ENCODE measurements around the gene SLC44A1.

SLC44A1 gene

DNA sequence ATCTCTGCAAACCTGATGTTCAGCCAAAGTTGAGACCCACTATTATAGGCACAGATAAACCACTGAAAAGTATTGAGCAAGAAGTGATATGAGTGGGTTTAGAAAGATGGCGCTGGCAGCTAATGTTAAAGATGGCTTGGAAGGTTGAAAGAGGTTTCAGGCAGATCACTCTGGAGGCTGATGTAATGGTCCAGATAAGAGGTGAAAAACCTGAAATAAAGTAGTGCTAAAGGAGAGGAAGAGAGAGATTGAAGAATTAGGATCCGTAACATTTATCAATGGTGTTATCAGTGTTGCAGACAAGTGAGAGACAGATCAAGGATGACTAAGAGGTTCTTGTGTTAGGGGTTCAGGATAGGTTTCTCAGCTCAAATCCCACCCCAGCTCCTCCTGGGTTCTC, 58.3 kb downstream of the SLC44A1 start:
- Histone ChIP-seq H3K27me3 (ENCODE audit: insufficient read depth, low read length) (no peaks in the 10 kb centered on the region), H3K36me3 (ENCODE audit: insufficient read depth, low read length) (peaks cover 8% of the 10 kb centered on the region), H3K4me1 (ENCODE audit: insufficient read depth, low read length) (no peaks in the 10 kb centered on the region), H3K9me3 (ENCODE audit: low read length) (no peaks in the 10 kb centered on the region), H2AFZ (ENCODE audit: low read depth, low read length) (no peak overlapping the region), H3K4me3 (ENCODE audit: low read length) (no peak overlapping the region)

DNA sequence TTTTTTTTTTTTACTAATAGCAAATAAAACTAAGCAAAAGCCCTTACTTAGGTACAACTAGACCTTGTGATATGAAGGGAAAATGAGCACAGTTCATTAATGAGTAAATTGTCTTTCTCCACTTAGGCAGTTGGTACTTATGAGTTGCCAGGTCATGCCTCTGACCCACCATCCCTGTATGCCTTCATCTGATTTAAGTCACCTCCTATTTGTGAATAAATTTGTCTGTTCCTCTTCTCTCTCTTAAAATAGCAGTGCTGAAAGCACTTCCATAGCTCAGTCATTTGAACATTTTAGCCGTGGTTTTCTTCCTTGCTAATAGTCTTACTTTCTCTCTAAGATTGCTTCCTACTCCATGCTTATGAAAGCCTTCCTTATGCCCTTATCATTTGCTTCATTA, 61.4 kb downstream of the SLC44A1 start:
- H3K4me3 ChIP-seq (ENCODE audit: low read length) = no peak overlapping the region
- no peak overlapping the region for H2AFZ ChIP-seq (ENCODE audit: low read depth, low read length)
- peaks cover 10% of the 10 kb centered on the region for H3K4me1 ChIP-seq (ENCODE audit: insufficient read depth, low read length)
- no peaks in the 10 kb centered on the region for H3K9me3 ChIP-seq (ENCODE audit: low read length)
- H3K27me3 ChIP-seq (ENCODE audit: insufficient read depth, low read length) = no peaks in the 10 kb centered on the region
- H3K36me3 ChIP-seq (ENCODE audit: insufficient read depth, low read length) = no peaks in the 10 kb centered on the region

DNA sequence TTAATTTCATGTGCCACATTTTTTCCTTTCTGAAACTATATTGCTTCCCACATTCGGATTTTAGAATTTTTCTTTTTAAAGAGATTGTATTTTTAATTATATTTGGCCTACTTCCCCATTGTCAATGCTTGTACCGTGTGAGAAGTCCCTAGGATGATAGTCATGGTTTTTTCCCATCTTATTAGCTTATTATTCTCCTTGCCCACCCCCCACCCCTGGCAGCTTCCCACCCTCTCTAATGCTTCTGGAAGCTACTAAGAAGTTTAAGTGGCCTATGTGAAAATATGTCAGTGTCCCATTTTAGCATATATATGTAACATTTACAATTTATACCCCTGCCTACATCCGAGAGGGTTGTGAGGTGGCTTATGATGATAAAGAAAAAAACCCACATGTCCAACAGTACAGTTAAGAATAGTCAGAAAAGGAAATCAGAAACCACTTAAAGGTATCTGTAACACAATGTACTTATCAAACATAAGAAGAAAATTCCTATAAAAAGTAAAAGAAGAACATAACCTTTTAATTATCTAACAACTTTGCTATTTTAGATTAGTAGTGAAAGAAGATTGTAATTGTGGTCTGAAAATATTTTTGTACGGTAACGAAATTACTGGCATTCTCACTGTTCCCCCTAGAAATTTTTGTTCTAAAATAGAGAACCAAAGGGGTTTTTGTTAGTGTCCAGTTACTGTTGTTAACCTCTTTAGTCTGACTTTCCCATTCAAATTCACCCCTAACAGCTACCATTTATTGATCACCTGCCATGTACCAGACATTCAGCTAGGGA, 62.1 kb downstream of the SLC44A1 start:
- Histone ChIP-seq H2AFZ (ENCODE audit: low read depth, low read length) (no peak overlapping the region), H3K36me3 (ENCODE audit: insufficient read depth, low read length) (no peaks in the 10 kb centered on the region), H3K9me3 (ENCODE audit: low read length) (no peaks in the 10 kb centered on the region), H3K4me3 (ENCODE audit: low read length) (no peak overlapping the region), H3K27me3 (ENCODE audit: insufficient read depth, low read length) (no peaks in the 10 kb centered on the region), H3K4me1 (ENCODE audit: insufficient read depth, low read length) (peaks cover 10% of the 10 kb centered on the region)

DNA sequence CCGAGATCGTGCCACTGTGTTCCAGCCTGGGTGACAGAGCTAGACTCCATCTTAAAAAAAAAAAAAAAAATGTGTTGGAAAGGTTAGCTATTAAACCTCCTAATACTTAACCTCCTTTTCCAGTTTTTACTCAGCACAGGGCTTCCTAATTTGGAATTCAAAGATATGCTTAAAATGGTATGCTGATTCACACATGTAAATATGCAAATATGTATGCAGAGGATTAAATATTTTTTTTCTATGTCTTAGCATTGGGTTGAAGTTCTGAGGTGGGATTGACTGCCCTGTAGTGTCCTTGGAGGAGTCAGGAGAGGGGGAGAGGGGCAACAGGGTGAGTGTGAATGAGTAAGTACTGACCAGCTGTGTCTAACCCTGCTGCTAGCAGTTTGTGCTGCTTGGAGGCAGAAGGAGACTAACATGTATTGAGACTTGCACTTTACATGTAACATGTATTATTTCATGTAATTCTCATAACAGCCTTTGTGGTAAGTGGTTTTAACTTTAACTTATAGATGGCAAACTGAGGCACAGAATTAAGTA, 63.2 kb downstream of the SLC44A1 start:
- H3K9me3 ChIP-seq (ENCODE audit: low read length) = no peaks in the 10 kb centered on the region
- no peaks in the 10 kb centered on the region for H3K36me3 ChIP-seq (ENCODE audit: insufficient read depth, low read length)
- no peak overlapping the region for H2AFZ ChIP-seq (ENCODE audit: low read depth, low read length)
- no peaks in the 10 kb centered on the region for H3K27me3 ChIP-seq (ENCODE audit: insufficient read depth, low read length)
- no peak overlapping the region for H3K4me3 ChIP-seq (ENCODE audit: low read length)
- H3K4me1 ChIP-seq (ENCODE audit: insufficient read depth, low read length) = peaks cover 10% of the 10 kb centered on the region

DNA sequence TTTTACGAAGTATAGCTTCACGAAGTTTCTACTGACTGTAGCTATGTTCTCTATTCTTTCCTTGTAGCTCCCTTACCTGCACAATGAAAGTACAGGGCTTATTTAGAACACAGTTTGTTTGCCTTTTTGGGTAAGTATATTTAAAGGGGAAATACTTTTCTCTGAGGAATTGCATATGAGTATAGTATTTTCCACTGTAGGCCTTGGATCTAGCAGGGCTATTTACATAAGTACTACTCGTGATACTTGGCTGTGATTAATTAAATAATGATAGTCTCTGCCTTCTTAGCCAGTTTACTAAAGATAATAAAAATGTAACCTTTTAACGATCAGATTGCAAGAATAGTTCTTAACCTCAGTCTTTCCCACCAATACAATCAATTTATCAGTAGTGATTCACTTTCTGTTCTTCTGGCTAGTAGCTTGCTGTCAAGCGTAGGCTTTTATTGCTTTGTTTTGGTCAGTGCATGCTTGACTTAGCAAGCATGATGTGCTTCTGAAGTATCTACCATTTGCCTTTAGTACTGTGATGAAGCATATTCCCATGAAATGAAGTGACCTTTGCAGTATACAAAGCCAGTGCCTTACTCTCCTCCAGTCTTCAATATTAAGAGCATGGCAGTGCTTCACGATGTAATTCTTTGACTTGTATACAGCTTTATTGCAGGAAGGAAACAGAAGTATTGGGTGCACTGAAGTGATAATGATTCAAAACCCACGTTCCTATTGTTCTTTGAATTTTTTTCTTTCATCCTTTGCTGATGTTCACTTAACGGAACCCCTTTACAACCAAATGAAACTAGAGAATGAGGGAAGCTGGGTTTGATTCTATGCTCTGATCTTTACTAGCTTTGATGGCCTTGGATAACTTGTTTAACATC, 64.2 kb downstream of the SLC44A1 start:
- Histone ChIP-seq H3K4me1 (ENCODE audit: insufficient read depth, low read length) (peaks cover 10% of the 10 kb centered on the region), H3K36me3 (ENCODE audit: insufficient read depth, low read length) (no peaks in the 10 kb centered on the region), H3K9me3 (ENCODE audit: low read length) (no peaks in the 10 kb centered on the region), H2AFZ (ENCODE audit: low read depth, low read length) (no peak overlapping the region), H3K4me3 (ENCODE audit: low read length) (no peak overlapping the region), H3K27me3 (ENCODE audit: insufficient read depth, low read length) (no peaks in the 10 kb centered on the region)

DNA sequence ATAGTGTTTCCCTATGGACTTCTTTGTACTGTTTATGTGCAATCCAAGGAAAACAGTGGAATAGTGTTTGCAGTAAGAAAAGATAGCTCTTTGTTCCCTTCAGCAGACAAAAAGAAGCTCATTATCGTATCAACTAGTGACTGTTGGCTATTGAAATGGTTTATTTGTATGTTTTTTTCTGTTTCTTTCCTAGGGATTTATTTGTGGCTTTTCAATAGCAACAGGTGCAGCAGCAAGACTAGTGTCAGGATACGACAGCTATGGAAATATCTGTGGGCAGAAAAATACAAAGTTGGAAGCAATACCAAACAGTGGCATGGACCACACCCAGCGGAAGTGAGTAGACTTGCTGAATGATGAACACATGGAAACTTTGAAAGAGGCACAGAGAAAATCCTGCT, 65.1 kb downstream of the SLC44A1 start:
- Histone ChIP-seq H3K27me3 (ENCODE audit: insufficient read depth, low read length) (no peaks in the 10 kb centered on the region), H3K4me1 (ENCODE audit: insufficient read depth, low read length) (peaks cover 10% of the 10 kb centered on the region), H3K36me3 (ENCODE audit: insufficient read depth, low read length) (no peaks in the 10 kb centered on the region), H3K4me3 (ENCODE audit: low read length) (no peak overlapping the region), H2AFZ (ENCODE audit: low read depth, low read length) (no peak overlapping the region), H3K9me3 (ENCODE audit: low read length) (no peaks in the 10 kb centered on the region)

DNA sequence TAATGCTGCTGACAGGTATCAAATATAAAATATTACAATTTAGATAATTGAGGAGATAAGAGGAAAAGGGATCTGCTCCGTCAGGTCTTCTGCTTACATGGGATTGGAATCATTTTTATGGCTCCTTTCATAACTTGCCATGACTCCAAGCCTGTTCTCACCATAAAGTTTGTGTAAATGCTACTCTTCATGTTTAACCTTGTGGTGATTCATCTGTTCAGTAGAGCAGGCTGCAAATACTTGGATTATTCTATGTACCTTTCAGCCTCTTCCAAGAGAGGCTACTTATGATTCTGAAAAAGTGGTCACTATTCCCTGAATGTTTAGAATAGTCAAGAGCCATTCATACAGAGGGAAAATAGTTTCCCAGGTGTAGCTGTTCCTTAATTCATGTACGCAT, 66.9 kb downstream of the SLC44A1 start:
- no peaks in the 10 kb centered on the region for H3K27me3 ChIP-seq (ENCODE audit: insufficient read depth, low read length)
- H3K4me3 ChIP-seq (ENCODE audit: low read length) = no peak overlapping the region
- no peaks in the 10 kb centered on the region for H3K36me3 ChIP-seq (ENCODE audit: insufficient read depth, low read length)
- no peaks in the 10 kb centered on the region for H3K9me3 ChIP-seq (ENCODE audit: low read length)
- peaks cover 10% of the 10 kb centered on the region for H3K4me1 ChIP-seq (ENCODE audit: insufficient read depth, low read length)
- H2AFZ ChIP-seq (ENCODE audit: low read depth, low read length) = no peak overlapping the region

DNA sequence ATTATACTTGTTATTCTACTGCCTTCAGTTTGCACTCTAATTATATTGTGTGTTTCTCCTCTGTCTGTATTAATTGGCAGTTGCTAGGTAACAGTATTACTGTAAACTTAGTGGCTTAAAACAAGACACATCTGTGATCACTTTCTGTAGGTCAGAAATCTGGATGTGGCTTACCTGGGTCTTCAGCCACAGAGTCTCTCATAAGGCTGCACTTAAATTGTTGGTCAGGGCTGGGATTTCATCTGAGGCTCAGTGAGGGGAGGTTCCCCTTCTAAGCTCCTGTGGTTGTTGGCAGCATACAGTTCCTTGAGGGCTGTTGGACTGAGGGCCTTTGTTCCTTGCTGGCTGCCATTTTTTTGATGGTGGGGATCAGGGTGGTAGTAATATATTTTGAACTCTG, 68.8 kb downstream of the SLC44A1 start:
- H3K4me1 ChIP-seq (ENCODE audit: insufficient read depth, low read length) = peaks cover 10% of the 10 kb centered on the region
- H2AFZ ChIP-seq (ENCODE audit: low read depth, low read length) = no peak overlapping the region
- no peaks in the 10 kb centered on the region for H3K36me3 ChIP-seq (ENCODE audit: insufficient read depth, low read length)
- H3K9me3 ChIP-seq (ENCODE audit: low read length) = no peaks in the 10 kb centered on the region
- no peaks in the 10 kb centered on the region for H3K27me3 ChIP-seq (ENCODE audit: insufficient read depth, low read length)
- H3K4me3 ChIP-seq (ENCODE audit: low read length) = no peak overlapping the region

DNA sequence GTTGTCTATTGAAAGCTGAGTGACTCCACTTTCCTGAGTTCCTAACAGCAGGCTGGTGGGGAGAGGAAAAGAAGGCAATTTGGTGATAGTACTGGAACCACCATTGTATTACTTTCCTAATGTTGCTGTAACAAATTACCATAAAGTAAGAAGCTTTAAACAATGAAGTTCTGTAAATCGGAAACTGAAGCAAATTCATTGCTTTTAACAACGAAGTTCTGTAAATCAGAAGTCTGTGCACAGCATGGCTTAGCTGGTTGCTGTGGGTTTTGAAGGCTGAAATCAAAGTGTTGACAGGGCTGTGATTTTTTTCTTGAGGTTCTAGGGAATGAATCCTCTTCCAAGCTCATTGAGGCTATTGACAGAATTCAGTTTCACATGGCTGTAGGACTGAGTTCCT, 72.3 kb downstream of the SLC44A1 start:
- H2AFZ ChIP-seq (ENCODE audit: low read depth, low read length) = no peak overlapping the region
- H3K4me1 ChIP-seq (ENCODE audit: insufficient read depth, low read length) = no peaks in the 10 kb centered on the region
- H3K4me3 ChIP-seq (ENCODE audit: low read length) = no peak overlapping the region
- no peaks in the 10 kb centered on the region for H3K36me3 ChIP-seq (ENCODE audit: insufficient read depth, low read length)
- H3K27me3 ChIP-seq (ENCODE audit: insufficient read depth, low read length) = no peaks in the 10 kb centered on the region
- H3K9me3 ChIP-seq (ENCODE audit: low read length) = no peaks in the 10 kb centered on the region

DNA sequence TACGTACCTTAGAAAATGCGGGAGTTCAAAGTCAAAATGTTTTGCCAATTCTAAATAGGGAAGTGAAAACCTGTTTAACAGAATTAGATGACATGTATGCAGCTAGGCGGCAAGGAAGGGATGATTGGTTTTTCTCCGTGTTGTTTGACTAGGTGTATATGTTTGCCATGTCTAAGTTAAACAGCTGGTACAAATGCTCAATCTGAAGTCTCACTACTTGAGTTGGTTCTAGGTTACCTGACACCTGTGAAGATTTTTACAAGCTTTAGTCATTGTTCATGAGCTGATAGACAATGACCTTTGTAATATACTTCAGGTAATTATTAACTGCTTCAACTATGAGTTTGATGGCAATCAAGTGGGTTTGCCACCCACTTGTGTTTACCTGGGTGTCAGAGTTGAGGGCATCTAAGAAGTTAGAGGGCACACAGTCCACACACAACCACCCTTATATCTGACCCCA, 74.3 kb downstream of the SLC44A1 start:
- Histone ChIP-seq H3K9me3 (ENCODE audit: low read length) (no peaks in the 10 kb centered on the region), H3K4me1 (ENCODE audit: insufficient read depth, low read length) (no peaks in the 10 kb centered on the region)

DNA sequence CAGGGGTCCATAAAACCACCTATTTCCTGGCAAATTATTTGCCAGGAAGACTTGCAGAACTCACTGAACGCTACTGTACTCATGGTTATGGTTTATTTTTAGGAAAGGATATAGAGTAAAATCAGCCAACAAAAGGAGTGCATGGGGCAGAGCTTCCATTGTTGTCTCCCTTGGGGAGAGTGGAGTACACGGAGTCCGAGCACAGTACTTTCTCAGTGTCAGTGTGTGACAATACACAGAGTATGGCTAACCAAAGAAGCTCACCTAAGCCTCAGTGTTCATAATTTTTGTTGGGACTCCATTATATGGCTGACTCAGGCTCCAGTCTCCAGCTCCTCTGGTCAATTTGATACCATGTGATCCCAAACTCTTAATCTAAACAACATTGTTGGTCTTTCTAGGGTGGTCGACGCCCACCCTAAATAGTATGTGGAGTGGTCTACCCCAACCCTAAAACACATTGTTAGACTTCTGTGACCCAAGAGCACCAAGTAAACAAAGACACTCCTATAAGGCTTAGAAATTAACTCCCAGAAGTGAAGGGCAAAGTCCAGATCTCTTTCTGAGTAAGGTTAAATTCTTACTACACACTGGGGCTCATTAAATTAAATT, 74.9 kb downstream of the SLC44A1 start:
- no peaks in the 10 kb centered on the region for H3K36me3 ChIP-seq (ENCODE audit: insufficient read depth, low read length)
- H3K9me3 ChIP-seq (ENCODE audit: low read length) = no peaks in the 10 kb centered on the region
- H3K4me3 ChIP-seq (ENCODE audit: low read length) = no peak overlapping the region
- H3K4me1 ChIP-seq (ENCODE audit: insufficient read depth, low read length) = no peaks in the 10 kb centered on the region
- no peaks in the 10 kb centered on the region for H3K27me3 ChIP-seq (ENCODE audit: insufficient read depth, low read length)
- H2AFZ ChIP-seq (ENCODE audit: low read depth, low read length) = no peak overlapping the region

More for the DNA sequence above, 74.3 kb downstream of the SLC44A1 start:
- Histone ChIP-seq H3K4me3 (ENCODE audit: low read length) (no peak overlapping the region), H2AFZ (ENCODE audit: low read depth, low read length) (no peak overlapping the region), H3K36me3 (ENCODE audit: insufficient read depth, low read length) (no peaks in the 10 kb centered on the region), H3K27me3 (ENCODE audit: insufficient read depth, low read length) (no peaks in the 10 kb centered on the region)

DNA sequence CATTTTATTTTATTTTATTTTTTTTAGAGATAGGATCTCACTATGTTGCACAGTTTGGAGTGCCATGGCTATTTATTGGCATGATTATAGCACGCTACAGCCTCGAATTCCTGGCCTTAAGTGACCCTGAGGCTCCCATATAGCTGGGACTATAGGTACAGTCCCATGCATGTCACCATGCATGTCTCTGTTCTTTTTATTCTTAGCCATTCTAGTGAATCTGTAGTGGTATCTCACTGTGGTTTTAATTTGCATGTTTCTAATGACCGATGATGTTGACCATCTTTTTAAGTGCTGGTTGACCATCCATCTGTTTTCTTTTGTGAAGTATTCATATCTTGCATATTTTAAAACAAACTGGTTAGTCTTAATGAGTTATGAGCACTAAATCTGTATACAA, 76.1 kb downstream of the SLC44A1 start:
- Histone ChIP-seq H3K36me3 (ENCODE audit: insufficient read depth, low read length) (no peaks in the 10 kb centered on the region), H3K27me3 (ENCODE audit: insufficient read depth, low read length) (no peaks in the 10 kb centered on the region), H2AFZ (ENCODE audit: low read depth, low read length) (no peak overlapping the region), H3K4me1 (ENCODE audit: insufficient read depth, low read length) (no peaks in the 10 kb centered on the region), H3K9me3 (ENCODE audit: low read length) (no peaks in the 10 kb centered on the region), H3K4me3 (ENCODE audit: low read length) (no peak overlapping the region)

DNA sequence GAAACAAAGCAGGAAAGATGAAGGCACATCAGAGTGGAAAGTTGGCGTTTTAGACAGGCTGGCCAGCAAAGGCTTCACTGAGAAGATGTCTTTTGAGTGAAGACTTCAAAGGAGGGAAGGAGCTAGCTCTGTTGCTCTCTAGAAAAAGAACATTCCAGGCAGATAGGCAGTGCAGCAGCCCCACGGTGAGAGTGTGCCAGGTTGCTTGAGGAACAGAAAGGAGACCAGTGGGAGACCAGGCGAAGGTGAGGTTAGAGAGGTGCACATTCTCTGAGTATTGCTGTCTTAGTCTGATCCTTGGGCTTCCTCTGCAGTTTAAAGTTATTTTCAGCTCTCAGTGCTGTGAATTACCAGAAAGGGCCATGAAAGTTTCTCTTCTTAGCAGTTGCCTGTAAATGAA, 83.8 kb downstream of the SLC44A1 start:
- H3K36me3 ChIP-seq (ENCODE audit: insufficient read depth, low read length) = no peaks in the 10 kb centered on the region
- no peak overlapping the region for H2AFZ ChIP-seq (ENCODE audit: low read depth, low read length)
- no peaks in the 10 kb centered on the region for H3K27me3 ChIP-seq (ENCODE audit: insufficient read depth, low read length)
- no peak overlapping the region for H3K4me3 ChIP-seq (ENCODE audit: low read length)
- no peaks in the 10 kb centered on the region for H3K4me1 ChIP-seq (ENCODE audit: insufficient read depth, low read length)
- H3K9me3 ChIP-seq (ENCODE audit: low read length) = no peaks in the 10 kb centered on the region

Measured in neuron (in vitro differentiated cells).